ENCODE results near the gene CKS1B.

The CKS1B gene

GRCh38 chr1:155002464-155003226 is 28.2 kb downstream of the CKS1B start, which contains the start of gene ZBTB7B:
Gene ZBTB7B (plus strand): TSS chr1:155002802. CDS start chr1:155014661, 11,859 bp downstream.
- DNase-seq (ENCODE audit: low read depth, low spot score) = no peak

GRCh38 chr1:155003227-155003765 is 28.8 kb downstream of the CKS1B start:
- DNase-seq (ENCODE audit: low read depth, low spot score) = no peak

GRCh38 chr1:155003766-155004351 is 29.4 kb downstream of the CKS1B start:
- no peak for DNase-seq (ENCODE audit: low read depth, low spot score)

- no peak for DNase-seq (ENCODE audit: low read depth, low spot score)
Measured at GRCh38 chr1:155004352-155005075, 30.0 kb downstream of the CKS1B start.

- no peak for DNase-seq (ENCODE audit: low read depth, low spot score)
Measured at GRCh38 chr1:155005076-155006011, 30.9 kb downstream of the CKS1B start.

DNA sequence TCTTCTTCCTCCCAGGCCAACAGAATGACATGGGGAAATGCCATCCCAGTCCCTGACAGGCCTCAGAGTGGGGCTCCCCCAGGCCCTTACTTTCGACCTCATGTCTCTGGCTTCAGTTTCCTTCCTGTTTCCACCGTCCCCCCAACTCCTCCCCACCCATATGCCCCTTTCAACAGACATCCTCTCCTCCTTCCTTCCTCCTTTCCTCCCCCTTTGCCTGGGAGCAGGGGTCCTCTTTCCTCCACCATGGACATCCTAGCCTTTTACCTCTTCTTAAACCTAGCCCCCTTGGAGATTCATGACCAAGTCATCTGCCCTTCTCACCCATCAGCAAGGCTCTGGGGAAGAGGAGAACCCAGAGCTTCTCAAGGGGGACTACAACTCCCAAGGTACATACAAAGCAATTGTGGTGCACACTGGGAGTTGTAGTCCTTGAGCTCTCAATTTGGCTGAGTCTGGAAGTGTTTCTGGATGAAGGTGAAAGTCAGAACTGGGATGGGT is 32.2 kb downstream of the CKS1B start:
- DNase-seq (ENCODE audit: low read depth, low spot score) = no peak

GRCh38 chr1:155007251-155007828 is 32.9 kb downstream of the CKS1B start:
- DNase-seq (ENCODE audit: low read depth, low spot score) = no peak

- no peak for DNase-seq (ENCODE audit: low read depth, low spot score)
Measured at GRCh38 chr1:155008015-155008941, 33.8 kb downstream of the CKS1B start.

DNA sequence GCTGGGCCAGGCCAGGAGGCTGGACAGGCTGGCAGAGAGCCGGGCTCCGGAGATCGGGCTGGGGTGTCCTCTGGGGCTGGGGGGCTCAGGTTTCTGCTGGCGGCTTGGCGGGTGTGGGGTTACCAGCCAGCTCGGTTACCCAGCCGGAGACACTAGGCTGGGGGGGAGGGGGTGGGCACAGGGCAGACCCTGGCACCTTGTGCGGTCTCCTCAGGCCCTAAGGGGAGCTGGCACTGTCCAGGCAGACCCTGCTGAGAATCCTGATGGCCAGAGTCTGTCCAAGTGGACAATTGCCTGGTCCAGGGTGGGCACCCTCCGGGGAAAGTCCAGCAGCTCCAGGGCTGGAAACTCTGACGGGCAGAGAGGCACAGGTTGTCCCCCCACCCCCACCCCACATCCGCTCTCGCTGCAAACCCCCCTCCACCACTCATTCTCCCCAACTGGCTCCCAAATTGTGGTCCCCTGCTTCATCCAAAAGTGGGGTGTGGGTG is 34.8 kb downstream of the CKS1B start:
- no peak for DNase-seq (ENCODE audit: low read depth, low spot score)

- no peak for DNase-seq (ENCODE audit: low read depth, low spot score)
Measured at GRCh38 chr1:155009742-155010141, 35.3 kb downstream of the CKS1B start.

- DNase-seq (ENCODE audit: low read depth, low spot score) = no peak
Measured at GRCh38 chr1:155010211-155010918, 35.9 kb downstream of the CKS1B start.

DNA sequence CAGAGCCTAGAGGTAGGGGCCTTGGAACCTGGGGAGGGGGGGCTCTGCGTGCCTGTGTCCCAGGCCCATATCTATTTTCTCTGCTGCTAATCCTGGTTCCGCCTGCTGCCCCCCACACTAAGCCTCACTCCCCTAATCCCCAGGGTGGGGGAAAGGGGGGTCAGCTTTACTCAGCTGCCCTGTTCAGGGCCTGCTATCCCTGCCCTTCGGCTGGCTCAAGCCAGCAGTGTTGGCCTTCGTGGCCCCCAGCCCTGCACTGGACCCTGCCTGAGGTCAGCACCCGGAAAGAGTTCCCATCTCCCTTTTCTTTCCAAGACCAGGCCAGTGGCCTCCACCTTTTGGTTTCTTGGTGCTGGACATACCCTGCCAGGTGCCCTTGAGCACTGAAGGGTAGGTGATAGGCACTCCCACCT is 36.5 kb downstream of the CKS1B start:
- DNase-seq (ENCODE audit: low read depth, low spot score) = no peak

GRCh38 chr1:155011437-155012025 is 37.0 kb downstream of the CKS1B start:
- DNase-seq (ENCODE audit: low read depth, low spot score) = no peak

DNA sequence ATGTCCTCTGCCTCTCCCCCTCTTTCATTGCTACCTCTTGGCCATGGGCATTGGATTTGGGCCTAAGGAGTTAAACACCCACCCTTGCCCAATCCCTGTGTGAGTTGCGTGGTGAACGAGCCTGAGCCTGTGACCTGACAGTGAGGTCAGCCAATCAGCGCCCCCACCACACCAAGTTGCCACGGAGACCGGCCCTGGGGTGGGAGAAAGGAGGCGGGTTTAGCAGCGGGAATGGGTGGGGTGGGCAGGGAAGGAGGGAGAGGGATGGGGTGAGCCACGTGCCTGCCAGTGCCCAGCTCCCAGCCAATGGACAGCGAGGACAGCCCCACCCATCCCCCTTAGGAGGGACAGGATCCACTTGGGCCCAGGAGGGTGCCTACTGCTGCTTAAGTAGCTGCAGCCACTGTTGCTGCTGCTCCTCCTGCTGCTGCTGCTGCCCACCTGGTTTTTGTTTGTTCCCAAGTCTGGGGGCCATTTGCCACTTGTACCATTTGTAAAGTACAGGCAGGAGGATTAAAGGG is 37.6 kb downstream of the CKS1B start:
- no peak for DNase-seq (ENCODE audit: low read depth, low spot score)

DNA sequence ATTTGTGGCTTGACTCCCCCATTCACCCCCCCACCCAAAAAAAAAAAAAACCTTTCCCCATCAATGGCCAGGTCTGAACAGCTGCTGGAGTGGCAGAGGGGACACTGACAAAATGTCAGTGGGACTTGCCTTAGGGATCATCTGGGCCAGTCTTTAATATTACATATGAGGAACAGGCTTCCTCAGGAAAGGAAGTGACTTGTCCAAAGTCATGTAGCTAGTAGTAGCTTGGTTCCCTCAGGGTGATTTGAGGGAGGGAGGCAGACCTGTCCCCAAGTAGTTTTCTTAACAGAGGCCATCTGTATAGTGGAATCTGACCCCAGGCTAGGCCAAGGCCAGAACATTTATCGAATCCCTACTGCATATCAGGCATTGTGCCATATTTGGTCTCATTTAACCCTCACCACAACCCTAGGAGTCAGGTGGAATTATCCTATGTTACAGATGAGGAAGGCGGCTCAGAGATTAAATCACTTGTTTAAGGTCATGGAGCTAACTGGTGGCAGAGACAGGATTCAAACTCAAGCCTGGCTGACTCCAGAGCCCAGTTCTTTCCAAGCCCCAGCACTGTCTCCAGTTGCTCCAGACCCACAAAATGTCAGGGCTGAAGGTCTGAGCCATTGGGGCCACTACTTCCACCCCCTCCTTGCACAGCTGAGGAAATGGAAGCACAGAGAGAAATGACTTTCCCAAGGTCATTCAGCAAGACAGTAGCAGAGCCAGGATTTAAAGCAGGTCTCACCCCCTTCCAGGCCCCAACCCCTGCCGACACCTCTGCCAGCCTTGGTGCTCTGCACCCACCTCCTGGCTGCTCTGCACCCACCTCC is 38.5 kb downstream of the CKS1B start:
- no peak for DNase-seq (ENCODE audit: low read depth, low spot score)

- no peak for DNase-seq (ENCODE audit: low read depth, low spot score)
Measured at GRCh38 chr1:155013632-155014031, 39.2 kb downstream of the CKS1B start.

Measured in brain pericyte (primary cell).